Endothelial cell of umbilical vein (primary cell): ENCODE results near the gene OR2D3. TPM values are rescaled to one million over a fixed set of nuclear protein-coding genes. Genes with fewer than 3 reads are reported as not detected.
"Not testable (repeated sequence)": the region's sequence is repeated elsewhere in the genome, so short reads cannot be mapped to it uniquely, and the experiment has no call there.

ENCODE experiments used
- BruUV-seq: library from RNA; stranded (reverse); fragments of 400-500 nt; replicated peaks from 2 replicates; lab custom pipeline; 2021; lab: Mats Ljungman, UMichigan
- CTCF ChIA-PET: fragments of 300-600, 350-600 bp; sonication (Branson Sonifier 250); formaldehyde crosslinking; loops from one replicate; lab custom pipeline; 2021; ENCODE audit warnings: antibody characterized with exemption, inconsistent platforms; lab: Charles Lee
- POLR2A ChIA-PET: fragments of 300-600, 350-600 bp; sonication (Branson Sonifier 250); formaldehyde crosslinking; loops from one replicate; lab custom pipeline; 2021; ENCODE audit warnings: antibody characterized with exemption, inconsistent platforms; lab: Charles Lee
- DNase-seq: peaks from one replicate; pipeline ENCODE4 v3.0.0-alpha.2; 2011; ENCODE audit warnings: low read depth, low spot score
- FAIRE-seq: peaks from 2 replicates; lab custom pipeline; 2011; peaks lifted over from hg19 to GRCh38; lab: Jason Lieb, UNC
- H2AFZ ChIP-seq: 2 replicates; pipeline ENCODE4 v1.6.0; 2012; ENCODE audit warnings: low read depth, low read length, control low read depth, inconsistent platforms
- H3K27ac ChIP-seq: 2 replicates; pipeline ENCODE4 v1.5.1; 2011; ENCODE audit warnings: low read depth, mild to moderate bottlenecking, control low read depth, low read length, moderate library complexity; ENCODE audit not compliant: insufficient read depth
- H3K27me3 ChIP-seq, 2 experiments: 2 replicates each; pipeline versions ENCODE4 v1.6.0 to v1.6.1; 2011; ENCODE audit warnings: low read length in 2 of 2, mixed read lengths in 1 of 2; ENCODE audit not compliant: control insufficient read depth in 2 of 2, insufficient read depth in 2 of 2
- H3K36me3 ChIP-seq, 2 experiments: 2 replicates in 1 of 2; 3 replicates in 1 of 2; pipeline ENCODE4 v1.5.1; 2011; ENCODE audit warnings: low read length in 2 of 2, mild to moderate bottlenecking in 1 of 2, moderate library complexity in 1 of 2; ENCODE audit not compliant: control insufficient read depth in 2 of 2, insufficient read depth in 2 of 2; ENCODE audit errors: extremely low read depth in 1 of 2
- H3K4me1 ChIP-seq: 3 replicates; pipeline ENCODE4 v1.5.1; 2011; ENCODE audit warnings: mild to moderate bottlenecking, low read length; ENCODE audit not compliant: control insufficient read depth, insufficient read depth; ENCODE audit errors: extremely low read depth
- H3K4me2 ChIP-seq: 2 replicates; pipeline ENCODE4 v1.6.1; 2011; ENCODE audit warnings: low read length, control low read depth, mixed read lengths; ENCODE audit not compliant: insufficient read depth
- H3K4me3 ChIP-seq, 3 experiments: fragments of 200-600 bp in 1 of 3; sonication (generic), shearing (Covaris generic) in 1 of 3; replicated peaks in 1 of 3; 2 replicates each; pipeline ENCODE4 v1.5.1; 2011 to 2016; ENCODE audit warnings: control low read depth in 3 of 3, low read length in 3 of 3, mild to moderate bottlenecking in 2 of 3, inconsistent platforms in 1 of 3, low read depth in 1 of 3, moderate library complexity in 1 of 3; ENCODE audit not compliant: insufficient read depth in 1 of 3
- H3K79me2 ChIP-seq: 2 replicates; pipeline ENCODE4 v1.6.0; 2012; ENCODE audit warnings: low read length, inconsistent platforms; ENCODE audit not compliant: control insufficient read depth, insufficient read depth
- H3K9ac ChIP-seq: replicated peaks from 2 replicates; pipeline ENCODE3; 2011; ENCODE audit warnings: low read length, control low read depth; ENCODE audit not compliant: insufficient read depth; ENCODE audit errors: extremely low read depth
- H3K9me1 ChIP-seq: replicated peaks from 3 replicates; pipeline ENCODE4 v1.6.0; 2011; ENCODE audit warnings: mild to moderate bottlenecking, low read length; ENCODE audit not compliant: control insufficient read depth, insufficient read depth; ENCODE audit errors: extremely low read depth
- H3K9me3 ChIP-seq: replicated peaks from 2 replicates; pipeline ENCODE4 v1.5.1; 2012; ENCODE audit warnings: low read length, inconsistent platforms; ENCODE audit not compliant: control insufficient read depth, insufficient read depth
- H4K20me1 ChIP-seq: replicated peaks from 2 replicates; pipeline ENCODE3; 2011; ENCODE audit warnings: mild to moderate bottlenecking, low read length; ENCODE audit not compliant: control insufficient read depth, insufficient read depth; ENCODE audit errors: extremely low read depth
- EZH2 ChIP-seq: IDR thresholded peaks from 2 replicates; pipeline ENCODE4 v1.6.1; 2012; ENCODE audit warnings: borderline replicate concordance, low read depth, mild to moderate bottlenecking, moderate library complexity, low read length, inconsistent platforms; ENCODE audit not compliant: severe bottlenecking
- FOS ChIP-seq: IDR thresholded peaks from 2 replicates; pipeline ENCODE4 v1.6.1; 2011; ENCODE audit warnings: mild to moderate bottlenecking, low read length, moderate library complexity, borderline replicate concordance; ENCODE audit not compliant: insufficient read depth
- GATA2 ChIP-seq: IDR thresholded peaks from 2 replicates; pipeline ENCODE4 v1.7.0; 2011; ENCODE audit warnings: low read depth, mild to moderate bottlenecking, moderate library complexity, mixed read lengths, low read length; ENCODE audit not compliant: insufficient read length, insufficient read depth
- JUN ChIP-seq: IDR thresholded peaks from 2 replicates; pipeline ENCODE4 v1.6.1; 2011; ENCODE audit warnings: borderline replicate concordance, low read depth; ENCODE audit not compliant: insufficient read length, insufficient read depth
- MAX ChIP-seq: IDR thresholded peaks from 2 replicates; pipeline ENCODE4 v1.6.1; 2011; ENCODE audit not compliant: insufficient read depth, insufficient read length
- MYC ChIP-seq: IDR thresholded peaks from one replicate; pipeline ENCODE4 v1.6.1; 2011; ENCODE audit warnings: mild to moderate bottlenecking, low read depth, low read length
- POLR2A ChIP-seq: IDR thresholded peaks from 2 replicates; pipeline ENCODE4 v1.6.1; 2012; ENCODE audit warnings: low read depth, mild to moderate bottlenecking, control low read depth, low read length
- POLR2AphosphoS5 ChIP-seq: IDR thresholded peaks from 2 replicates; pipeline ENCODE4 v1.6.1; 2012; ENCODE audit warnings: low read depth, mild to moderate bottlenecking, control low read depth, low read length, moderate library complexity; ENCODE audit not compliant: insufficient read depth
- dilution Hi-C: fragments of 300-500 bp; cut with MboI; formaldehyde crosslinking; loops from one replicate; pipeline ENCODE4 v1.15.0; 2019; ENCODE audit warnings: low sequenced_read_pairs; ENCODE audit not compliant: extremely low pct_ligation_motif_present
- intact Hi-C: fragments of 100-400 bp; cut with micrococcal nuclease; formaldehyde crosslinking; loops from one replicate; pipeline ENCODE4 v1.10.0; 2022
- polyA plus RNA-seq, 4 experiments: library from polyadenylated mRNA; depleted of rRNA in 3 of 4; stranded (reverse) in 3 of 4; unstranded in 1 of 4; fragments of >200 nt; gene quantifications; 2 replicates each; pipeline versions ENCODE4 v1.2.1 to v1.2.3, GENCODE V29; 2011 to 2012; ENCODE audit warnings: missing spikeins in 1 of 4
- total RNA-seq: library from RNA; stranded (reverse); gene quantifications from 2 replicates; pipeline ENCODE4 v1.2.3, GENCODE V29; 2021
- TF ChIP-seq, protein P1 (sequence below), 2 donors: IDR thresholded peaks; 1 replicate in 1 of 2; 2 replicates in 1 of 2; pipeline ENCODE4 v1.5.1; 2011; ENCODE audit warnings: low read length in 2 of 2, mild to moderate bottlenecking in 2 of 2, moderate library complexity in 2 of 2, control low read depth in 1 of 2, inconsistent platforms in 1 of 2, low read depth in 1 of 2; ENCODE audit not compliant: insufficient read depth in 1 of 2; ENCODE audit errors: extremely low read depth in 1 of 2

The OR2D3 gene
- total and polyA plus RNA-seq, 2 donors (not counting 3 experiments of a cell fraction or from before 2014, with no cell fraction given): not detected

DNA sequence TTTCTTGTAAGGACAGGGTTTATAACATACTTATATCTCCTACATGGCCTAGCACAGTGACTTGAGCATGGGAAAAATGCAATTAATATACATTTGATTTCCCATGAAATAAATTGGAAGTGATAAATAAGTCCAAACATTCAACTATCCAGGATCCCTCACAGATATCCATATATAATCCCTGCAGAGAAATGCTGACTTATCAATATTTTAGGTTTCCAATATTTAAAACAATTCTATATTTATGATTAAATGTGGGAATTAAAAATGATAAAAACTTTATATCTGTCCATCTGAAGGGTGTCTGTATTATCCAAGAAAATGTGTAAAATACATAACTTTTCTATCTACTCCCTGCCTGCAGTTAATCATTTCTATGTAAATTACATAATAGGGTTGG lies 38.1 kb upstream of the OR2D3 start:
- Histone ChIP-seq H3K27ac (no peak overlapping the region), H3K9me3 (no peaks in the 10 kb centered on the region), H3K4me2 (no peak overlapping the region), H2AFZ (no peak overlapping the region), H4K20me1 (no peaks in the 10 kb centered on the region), H3K36me3 (no peaks in the 10 kb centered on the region), H3K79me2 (no peaks in the 10 kb centered on the region), H3K4me3 (no peak overlapping the region), H3K9me1 (no peaks in the 10 kb centered on the region), H3K9ac (no peak overlapping the region), H3K4me1 (no peaks in the 10 kb centered on the region), H3K27me3 (peaks cover 0 to 5% of the 10 kb centered on the region in 2 experiments)
- intact Hi-C loops (no loop called here), dilution Hi-C loops (no loop called here)
- CTCF ChIA-PET: no interaction called here
- no TSS peak for BruUV-seq
- TF ChIP-seq, protein P1, sequence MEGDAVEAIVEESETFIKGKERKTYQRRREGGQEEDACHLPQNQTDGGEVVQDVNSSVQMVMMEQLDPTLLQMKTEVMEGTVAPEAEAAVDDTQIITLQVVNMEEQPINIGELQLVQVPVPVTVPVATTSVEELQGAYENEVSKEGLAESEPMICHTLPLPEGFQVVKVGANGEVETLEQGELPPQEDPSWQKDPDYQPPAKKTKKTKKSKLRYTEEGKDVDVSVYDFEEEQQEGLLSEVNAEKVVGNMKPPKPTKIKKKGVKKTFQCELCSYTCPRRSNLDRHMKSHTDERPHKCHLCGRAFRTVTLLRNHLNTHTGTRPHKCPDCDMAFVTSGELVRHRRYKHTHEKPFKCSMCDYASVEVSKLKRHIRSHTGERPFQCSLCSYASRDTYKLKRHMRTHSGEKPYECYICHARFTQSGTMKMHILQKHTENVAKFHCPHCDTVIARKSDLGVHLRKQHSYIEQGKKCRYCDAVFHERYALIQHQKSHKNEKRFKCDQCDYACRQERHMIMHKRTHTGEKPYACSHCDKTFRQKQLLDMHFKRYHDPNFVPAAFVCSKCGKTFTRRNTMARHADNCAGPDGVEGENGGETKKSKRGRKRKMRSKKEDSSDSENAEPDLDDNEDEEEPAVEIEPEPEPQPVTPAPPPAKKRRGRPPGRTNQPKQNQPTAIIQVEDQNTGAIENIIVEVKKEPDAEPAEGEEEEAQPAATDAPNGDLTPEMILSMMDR (IDR thresholded peaks at IDR 0.05; ENCODE audit: extremely low read depth in 1 of 2, insufficient read depth in 1 of 2, low read depth in 1 of 2, low read length in 2 of 2): no peak
- TF ChIP-seq MAX: no peak
- no peak for TF ChIP-seq POLR2A
- no peak for TF ChIP-seq FOS
- no peak for TF ChIP-seq GATA2
- TF ChIP-seq JUN: no peak
- no peak for TF ChIP-seq MYC
- no peak for TF ChIP-seq POLR2AphosphoS5
- TF ChIP-seq EZH2: no peak
- FAIRE-seq: no peak
- DNase-seq: no peak
- POLR2A ChIA-PET: no interaction called here

DNA sequence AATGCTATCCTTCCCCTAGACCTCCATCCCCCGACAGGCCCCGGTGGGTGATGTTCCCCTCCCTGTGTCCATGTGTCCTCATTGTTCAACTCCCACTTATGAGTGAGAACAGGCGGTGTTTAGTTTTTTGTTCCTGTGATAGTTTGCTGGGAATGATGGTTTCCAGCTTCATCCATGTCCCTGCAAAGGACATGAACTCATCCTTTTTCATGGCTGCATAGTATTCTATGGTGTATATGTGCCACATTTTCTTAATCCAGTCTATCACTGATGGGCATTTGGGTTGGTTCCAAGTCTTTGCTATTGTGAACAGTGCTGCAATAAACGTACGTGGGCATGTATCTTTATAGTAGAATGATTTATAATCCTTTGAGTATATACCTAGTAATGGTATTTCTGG lies 33.1 kb upstream of the OR2D3 start:
- H4K20me1 ChIP-seq, POLR2A ChIA-PET, intact Hi-C loops, H3K36me3 ChIP-seq, BruUV-seq, H3K9ac ChIP-seq, H2AFZ ChIP-seq, H3K79me2 ChIP-seq, CTCF ChIA-PET, H3K9me1 ChIP-seq, H3K4me3 ChIP-seq, H3K9me3 ChIP-seq, H3K4me2 ChIP-seq, H3K27ac ChIP-seq, DNase-seq, dilution Hi-C loops, H3K4me1 ChIP-seq, H3K27me3 ChIP-seq, FAIRE-seq: not testable (repeated sequence)
